GM13977 (cell line): ENCODE data around the gene ECSIT.

Source experiments
- DNase-seq: peaks from one replicate; pipeline ENCODE4 v3.0.0; 2012; ENCODE audit warnings: low spot score
- CTCF ChIP-seq: IDR thresholded peaks from 2 replicates; pipeline ENCODE4 v1.5.1; 2012; ENCODE audit warnings: mild to moderate bottlenecking, control low read depth; ENCODE audit not compliant: insufficient read depth; ENCODE audit errors: extremely low read depth, missing control alignments
- in situ Hi-C: fragments of 300-500 bp; cut with MboI; formaldehyde crosslinking; loops from one replicate; pipeline ENCODE4 v1.12.0; 2022; ENCODE audit warnings: low sequenced_read_pairs, low pct_unique_long_range_greater_than_20kb, mixed read lengths, inconsistent platforms; ENCODE audit not compliant: unreplicated experiment

ECSIT gene

DNA sequence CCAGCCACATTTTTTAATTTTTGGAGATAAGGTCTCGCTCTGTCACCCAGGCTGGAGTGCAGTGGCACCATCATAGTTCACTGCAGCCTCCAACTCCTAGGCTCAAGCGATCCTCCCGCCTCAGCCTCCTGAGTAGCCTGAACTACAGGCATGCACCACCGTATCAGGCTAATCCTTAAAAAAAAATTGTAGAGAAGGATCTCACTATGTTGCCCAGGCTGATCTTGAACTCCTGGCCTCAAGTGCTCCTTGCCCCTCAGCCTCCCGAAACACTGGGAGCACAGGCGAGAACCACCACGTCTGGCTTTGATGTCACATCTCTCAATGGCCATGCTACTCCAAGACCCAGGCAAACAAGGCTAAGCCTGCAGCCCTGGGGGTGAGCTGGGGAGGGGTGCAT, 72.3 kb downstream of the ECSIT start:
- no peak for TF ChIP-seq CTCF
- no peak for DNase-seq
- in situ Hi-C loops: no loop called here
